Measurements from ENCODE around the gene THY1.

The THY1 gene

GRCh38 chr11:119422809-119423508 is at the start of gene THY1:
THY1 (minus strand) TSS chr11:119423172; CDS start chr11:119420905, 2,267 bp downstream.
- no peak for DNase-seq (ENCODE audit: low read depth)
- no peak for TF ChIP-seq CTCF (conservative IDR thresholded peaks at IDR 0.05; ENCODE audit: low read depth, low read length)
- H3K4me3 ChIP-seq (ENCODE audit: low read depth, low read length) = no peak within 1 kb of the TSS

- TF ChIP-seq CTCF (conservative IDR thresholded peaks at IDR 0.05; ENCODE audit: low read depth, low read length) = no peak
- peak; percentile 18 for DNase-seq (ENCODE audit: low read depth)
Measured at GRCh38 chr11:119472186-119472855, 49.3 kb upstream of the THY1 start.

GRCh38 chr11:119471329-119471728 is 48.4 kb upstream of the THY1 start:
- H3K4me3 ChIP-seq (ENCODE audit: low read depth, low read length) = no peak overlapping the region
- no peak for TF ChIP-seq CTCF (conservative IDR thresholded peaks at IDR 0.05; ENCODE audit: low read depth, low read length)
- no peak for DNase-seq (ENCODE audit: low read depth)

More at GRCh38 chr11:119472186-119472855, 49.3 kb upstream of the THY1 start:
- H3K4me3 ChIP-seq (ENCODE audit: low read depth, low read length) = no peak overlapping the region

- no peak overlapping the region for H3K4me3 ChIP-seq (ENCODE audit: low read depth, low read length)
- DNase-seq (ENCODE audit: low read depth) = peak; percentile 61
- no peak for TF ChIP-seq CTCF (conservative IDR thresholded peaks at IDR 0.05; ENCODE audit: low read depth, low read length)
Measured at GRCh38 chr11:119470317-119471291, 47.6 kb upstream of the THY1 start.

- no peak for DNase-seq (ENCODE audit: low read depth)
- TF ChIP-seq CTCF (conservative IDR thresholded peaks at IDR 0.05; ENCODE audit: low read depth, low read length) = no peak
- no peak overlapping the region for H3K4me3 ChIP-seq (ENCODE audit: low read depth, low read length)
Measured at GRCh38 chr11:119469506-119469905, 46.5 kb upstream of the THY1 start.

- no peak for DNase-seq (ENCODE audit: low read depth)
- H3K4me3 ChIP-seq (ENCODE audit: low read depth, low read length) = no peak overlapping the region
- no peak for TF ChIP-seq CTCF (conservative IDR thresholded peaks at IDR 0.05; ENCODE audit: low read depth, low read length)
Measured at GRCh38 chr11:119468511-119468910, 45.5 kb upstream of the THY1 start.
